Hematopoietic multipotent progenitor cell treated with erythropoietin and hydrocortisone succinate and interleukin-3 and kit ligand, for 17 days (in vitro differentiated cells): Measurements from ENCODE around the gene DACT3.

Experiments
- DNase-seq: peaks from one replicate; pipeline ENCODE4 v3.0.0-alpha.2; 2015; ENCODE audit warnings: low spot score

Gene DACT3

GRCh38 chr19:46665072-46665471 lies 4.1 kb upstream of the DACT3 start:
- no peak for DNase-seq

GRCh38 chr19:46661735-46662592 lies 982 bp upstream of the DACT3 start:
- peak; percentile 64 for DNase-seq

GRCh38 chr19:46660551-46661019 lies 397 bp downstream of the DACT3 start:
- DNase-seq = no peak

- peak; percentile 6 for DNase-seq
These were observed 919 bp downstream of the DACT3 start for GRCh38 chr19:46660008-46660517.

GRCh38 chr19:46659151-46660007 lies 1.6 kb downstream of the DACT3 start:
- DNase-seq = no peak

GRCh38 chr19:46656541-46656940 lies 4.4 kb downstream of the DACT3 start:
- no peak for DNase-seq

GRCh38 chr19:46654621-46655152 lies 6.3 kb downstream of the DACT3 start:
- no peak for DNase-seq

GRCh38 chr19:46650445-46650844 lies 10.5 kb downstream of the DACT3 start:
- DNase-seq = no peak

- DNase-seq = no peak
These were observed 11.7 kb downstream of the DACT3 start for GRCh38 chr19:46648961-46649960.

- no peak for DNase-seq
These were observed 12.7 kb downstream of the DACT3 start for GRCh38 chr19:46648060-46648960.

GRCh38 chr19:46646402-46646801 lies 14.6 kb downstream of the DACT3 start:
- no peak for DNase-seq

- DNase-seq = no peak
These were observed 16.3 kb downstream of the DACT3 start for GRCh38 chr19:46644720-46645119.

GRCh38 chr19:46640656-46641055 lies 20.3 kb downstream of the DACT3 start:
- no peak for DNase-seq

- DNase-seq = no peak
These were observed 21.4 kb downstream of the DACT3 start for GRCh38 chr19:46639358-46640182.

- DNase-seq = no peak
These were observed 23.8 kb downstream of the DACT3 start for GRCh38 chr19:46637224-46637623.

GRCh38 chr19:46635920-46636761 lies 24.8 kb downstream of the DACT3 start, which contains the start of gene GNG8:
TSS of gene GNG8 (minus strand) at chr19:46636202. CDS start at chr19:46634682, 1,520 bp downstream.
- DNase-seq = no peak

GRCh38 chr19:46634656-46635218 lies 26.2 kb downstream of the DACT3 start:
- DNase-seq = no peak
